Central memory CD8-positive, alpha-beta T cell (primary cell): ENCODE measurements around the gene TIAM1.

ENCODE experiments used
- ATAC-seq: fragments of 150-1000 bp; cut with Tn5 transposase; replicated peaks from 2 replicates; pipeline ENCODE4 v1.10.0; 2022; ENCODE audit warnings: mild to moderate bottlenecking, moderate FRiP score, moderate number of reproducible peaks; ENCODE audit not compliant: poor library complexity, severe bottlenecking; ENCODE audit errors: extremely low read depth
- DNase-seq, 2 donors: peaks; one replicate each; pipeline ENCODE4 v3.0.0; 2021; ENCODE audit warnings: low spot score in 2 of 2
- H3K27ac Mint-ChIP-seq: one replicate; pipeline ENCODE4 v1.8.0; 2022; ENCODE audit warnings: low read depth, mild to moderate bottlenecking, moderate library complexity, mixed read lengths
- H3K27me3 Mint-ChIP-seq: one replicate; pipeline ENCODE4 v1.8.0; 2022; ENCODE audit warnings: mixed read lengths
- H3K36me3 Mint-ChIP-seq: one replicate; pipeline ENCODE4 v1.8.0; 2022; ENCODE audit warnings: mild to moderate bottlenecking, moderate library complexity, mixed read lengths; ENCODE audit not compliant: insufficient read depth
- H3K4me1 Mint-ChIP-seq: one replicate; pipeline ENCODE4 v1.8.0; 2022; ENCODE audit warnings: mixed read lengths
- H3K4me3 Mint-ChIP-seq: one replicate; pipeline ENCODE4 v1.8.0; 2022; ENCODE audit warnings: mild to moderate bottlenecking, moderate library complexity, mixed read lengths
- H3K9me3 Mint-ChIP-seq: one replicate; pipeline ENCODE4 v1.8.0; 2022; ENCODE audit warnings: mixed read lengths

TIAM1 gene

GRCh38 chr21:31367801-31368200 is 23.7 kb upstream of the TIAM1 start:
- H3K4me3 Mint-ChIP-seq = no peak overlapping the region
- no peaks in the 10 kb centered on the region for H3K27me3 Mint-ChIP-seq

GRCh38 chr21:31366825-31367224 is 22.8 kb upstream of the TIAM1 start:
- DNase-seq (no peak), ATAC-seq (no peak)
- H3K4me3 Mint-ChIP-seq = no peak overlapping the region
- no peak overlapping the region for H3K27ac Mint-ChIP-seq
- H3K4me1 Mint-ChIP-seq = peaks cover 14% of the 10 kb centered on the region
- no peaks in the 10 kb centered on the region for H3K27me3 Mint-ChIP-seq
- H3K36me3 Mint-ChIP-seq = no peaks in the 10 kb centered on the region
- H3K9me3 Mint-ChIP-seq = peaks cover 5% of the 10 kb centered on the region

More at GRCh38 chr21:31367801-31368200, 23.7 kb upstream of the TIAM1 start:
- ATAC-seq = no peak
- H3K36me3 Mint-ChIP-seq = no peaks in the 10 kb centered on the region
- peaks cover 5% of the 10 kb centered on the region for H3K9me3 Mint-ChIP-seq
- H3K4me1 Mint-ChIP-seq = peaks cover 14% of the 10 kb centered on the region
- DNase-seq = no peak
- no peak overlapping the region for H3K27ac Mint-ChIP-seq

GRCh38 chr21:31364253-31364945 is 20.3 kb upstream of the TIAM1 start:
- H3K9me3 Mint-ChIP-seq = peaks cover 5% of the 10 kb centered on the region

GRCh38 chr21:31363720-31364119 is 19.7 kb upstream of the TIAM1 start:
- Mint-ChIP-seq H3K9me3 (peaks cover 5% of the 10 kb centered on the region), H3K27ac (no peak overlapping the region), H3K4me3 (no peak overlapping the region), H3K4me1 (peaks cover 14% of the 10 kb centered on the region), H3K27me3 (no peaks in the 10 kb centered on the region), H3K36me3 (no peaks in the 10 kb centered on the region)
- ATAC-seq (no peak), DNase-seq (no peak)

More at GRCh38 chr21:31364253-31364945, 20.3 kb upstream of the TIAM1 start:
- Mint-ChIP-seq H3K4me3 (no peak overlapping the region), H3K36me3 (no peaks in the 10 kb centered on the region), H3K27me3 (no peaks in the 10 kb centered on the region), H3K27ac (no peak overlapping the region), H3K4me1 (peaks cover 14% of the 10 kb centered on the region)
- DNase-seq = no peak
- no peak for ATAC-seq

GRCh38 chr21:31360717-31361116 is 16.7 kb upstream of the TIAM1 start:
- H3K27me3 Mint-ChIP-seq = no peaks in the 10 kb centered on the region
- no peak for ATAC-seq
- H3K36me3 Mint-ChIP-seq = no peaks in the 10 kb centered on the region
- no peak for DNase-seq
- peaks cover 5% of the 10 kb centered on the region for H3K9me3 Mint-ChIP-seq
- H3K27ac Mint-ChIP-seq = no peak overlapping the region
- H3K4me3 Mint-ChIP-seq = no peak overlapping the region
- H3K4me1 Mint-ChIP-seq = peaks cover 14% of the 10 kb centered on the region

GRCh38 chr21:31358158-31358557 is 14.1 kb upstream of the TIAM1 start:
- H3K9me3 Mint-ChIP-seq = no peaks in the 10 kb centered on the region
- peaks cover 6% of the 10 kb centered on the region for H3K4me1 Mint-ChIP-seq
- H3K4me3 Mint-ChIP-seq = no peak overlapping the region
- no peaks in the 10 kb centered on the region for H3K27me3 Mint-ChIP-seq
- no peak for ATAC-seq
- no peaks in the 10 kb centered on the region for H3K36me3 Mint-ChIP-seq
- no peak for DNase-seq
- H3K27ac Mint-ChIP-seq = no peak overlapping the region

GRCh38 chr21:31356440-31356839 is 12.4 kb upstream of the TIAM1 start:
- no peaks in the 10 kb centered on the region for H3K9me3 Mint-ChIP-seq
- no peak for ATAC-seq
- H3K36me3 Mint-ChIP-seq = no peaks in the 10 kb centered on the region
- H3K27ac Mint-ChIP-seq = no peak overlapping the region
- no peak overlapping the region for H3K4me3 Mint-ChIP-seq
- H3K27me3 Mint-ChIP-seq = no peaks in the 10 kb centered on the region
- DNase-seq = no peak
- H3K4me1 Mint-ChIP-seq = peaks cover 6% of the 10 kb centered on the region

GRCh38 chr21:31354604-31355443 is 10.8 kb upstream of the TIAM1 start:
- DNase-seq = peak; percentile 17 to 48
- Mint-ChIP-seq H3K4me3 (peak overlapping the region; percentile 23), H3K36me3 (no peaks in the 10 kb centered on the region), H3K27ac (peak overlapping the region; percentile 60), H3K4me1 (peaks cover 6% of the 10 kb centered on the region), H3K9me3 (no peaks in the 10 kb centered on the region), H3K27me3 (no peaks in the 10 kb centered on the region)
- ATAC-seq = peak; percentile 83

GRCh38 chr21:31354122-31354521 is 10.1 kb upstream of the TIAM1 start:
- peaks cover 6% of the 10 kb centered on the region for H3K4me1 Mint-ChIP-seq
- peak overlapping the region; percentile 23 for H3K4me3 Mint-ChIP-seq
- no peak overlapping the region for H3K27ac Mint-ChIP-seq
- H3K9me3 Mint-ChIP-seq = no peaks in the 10 kb centered on the region
- no peaks in the 10 kb centered on the region for H3K27me3 Mint-ChIP-seq
- ATAC-seq (no peak), DNase-seq (no peak)
- no peaks in the 10 kb centered on the region for H3K36me3 Mint-ChIP-seq

- no peaks in the 10 kb centered on the region for H3K9me3 Mint-ChIP-seq
- no peak for ATAC-seq
- H3K27ac Mint-ChIP-seq = no peak overlapping the region
- no peak overlapping the region for H3K4me3 Mint-ChIP-seq
- no peak for DNase-seq
- H3K27me3 Mint-ChIP-seq = no peaks in the 10 kb centered on the region
- H3K4me1 Mint-ChIP-seq = peaks cover 6% of the 10 kb centered on the region
- H3K36me3 Mint-ChIP-seq = no peaks in the 10 kb centered on the region
Measured at GRCh38 chr21:31352836-31353235, 8.8 kb upstream of the TIAM1 start.

GRCh38 chr21:31351960-31352359 is 7.9 kb upstream of the TIAM1 start:
- Mint-ChIP-seq H3K27ac (no peak overlapping the region), H3K27me3 (peaks cover 7% of the 10 kb centered on the region)

GRCh38 chr21:31351438-31351837 is 7.4 kb upstream of the TIAM1 start:
- no peak overlapping the region for H3K27ac Mint-ChIP-seq
- H3K4me3 Mint-ChIP-seq = no peak overlapping the region
- H3K4me1 Mint-ChIP-seq = peaks cover 6% of the 10 kb centered on the region

More at GRCh38 chr21:31351960-31352359, 7.9 kb upstream of the TIAM1 start:
- no peak for ATAC-seq
- Mint-ChIP-seq H3K9me3 (no peaks in the 10 kb centered on the region), H3K36me3 (no peaks in the 10 kb centered on the region), H3K4me3 (no peak overlapping the region), H3K4me1 (peaks cover 6% of the 10 kb centered on the region)
- DNase-seq = no peak

GRCh38 chr21:31349208-31349607 is 5.1 kb upstream of the TIAM1 start:
- Mint-ChIP-seq H3K36me3 (no peaks in the 10 kb centered on the region), H3K27me3 (peaks cover 35% of the 10 kb centered on the region), H3K27ac (no peak overlapping the region), H3K9me3 (no peaks in the 10 kb centered on the region), H3K4me1 (peaks cover 3% of the 10 kb centered on the region), H3K4me3 (no peak overlapping the region)
- DNase-seq (no peak), ATAC-seq (no peak)

More at GRCh38 chr21:31351438-31351837, 7.4 kb upstream of the TIAM1 start:
- H3K27me3 Mint-ChIP-seq = peaks cover 13% of the 10 kb centered on the region
- no peak for DNase-seq
- no peak for ATAC-seq
- no peaks in the 10 kb centered on the region for H3K36me3 Mint-ChIP-seq
- no peaks in the 10 kb centered on the region for H3K9me3 Mint-ChIP-seq
